Measurements from ENCODE around the gene NELFCD.
"Not testable (repeated sequence)": the region's sequence is repeated elsewhere in the genome, so short reads cannot be mapped to it uniquely, and the experiment has no call there.

NELFCD gene

GRCh38 chr20:59025511-59025910, 44.5 kb downstream of the NELFCD start:
- no peak for DNase-seq (ENCODE audit: low spot score)

GRCh38 chr20:59026904-59027740, 46.1 kb downstream of the NELFCD start:
- no peak for DNase-seq (ENCODE audit: low spot score)

- peak; percentile 50 for DNase-seq (ENCODE audit: low spot score)
Measured at GRCh38 chr20:59027741-59028320, 46.8 kb downstream of the NELFCD start.

- no peak for DNase-seq (ENCODE audit: low spot score)
Measured at GRCh38 chr20:59028812-59029211, 47.8 kb downstream of the NELFCD start.

GRCh38 chr20:59030911-59031563, 50.0 kb downstream of the NELFCD start:
- DNase-seq (ENCODE audit: low spot score): no peak

- no peak for DNase-seq (ENCODE audit: low spot score)
Measured at GRCh38 chr20:59031564-59032022, 50.5 kb downstream of the NELFCD start.

- peak; percentile 98 for DNase-seq (ENCODE audit: low spot score)
Measured at GRCh38 chr20:59032023-59032712, 51.1 kb downstream of the NELFCD start, which contains the start of gene ATP5F1E. Gene ATP5F1E (minus strand): TSS chr20:59032335. CDS start chr20:59032251, 84 bp downstream.

GRCh38 chr20:59032713-59033059, 51.6 kb downstream of the NELFCD start:
- peak; percentile 37 for DNase-seq (ENCODE audit: low spot score)

GRCh38 chr20:59033093-59033492, 52.0 kb downstream of the NELFCD start:
- DNase-seq (ENCODE audit: low spot score): no peak

GRCh38 chr20:59033616-59034165, 52.6 kb downstream of the NELFCD start:
- no peak for DNase-seq (ENCODE audit: low spot score)

- no peak for DNase-seq (ENCODE audit: low spot score)
Measured at GRCh38 chr20:59035381-59035780, 54.3 kb downstream of the NELFCD start.

- no peak for DNase-seq (ENCODE audit: low spot score)
Measured at GRCh38 chr20:59037386-59037785, 56.3 kb downstream of the NELFCD start.

GRCh38 chr20:59039233-59039632, 58.2 kb downstream of the NELFCD start:
- no peak for DNase-seq (ENCODE audit: low spot score)

- DNase-seq (ENCODE audit: low spot score): no peak
Measured at GRCh38 chr20:59040667-59041066, 59.6 kb downstream of the NELFCD start.

GRCh38 chr20:59041487-59041886, 60.4 kb downstream of the NELFCD start:
- not testable (repeated sequence) for DNase-seq (ENCODE audit: low spot score)

- peak; percentile 9 for DNase-seq (ENCODE audit: low spot score)
Measured at GRCh38 chr20:59042151-59042795, 61.2 kb downstream of the NELFCD start, which contains the start of gene PRELID3B. Gene PRELID3B (minus strand): TSS chr20:59042786. CDS start chr20:59042730, 56 bp downstream.

- DNase-seq (ENCODE audit: low spot score): peak; percentile 99
Measured at GRCh38 chr20:59042796-59043631, 62.0 kb downstream of the NELFCD start.

- peak; percentile 48 for DNase-seq (ENCODE audit: low spot score)
Measured at GRCh38 chr20:59043698-59044097, 62.6 kb downstream of the NELFCD start.

- no peak for DNase-seq (ENCODE audit: low spot score)
Measured at GRCh38 chr20:59044295-59044694, 63.2 kb downstream of the NELFCD start.

Measured in AG08395 (cell line).